Esophagus muscularis mucosa (tissue), 3 donors: ENCODE data around the gene ATP2B2.

ENCODE experiments used
- CTCF ChIP-seq, 3 experiments: fragments of 200-600 bp in 2 of 3; fragments of 450-650 bp in 1 of 3; sonication (generic) in 2 of 3; IDR thresholded peaks; one replicate each; pipeline ENCODE4 v1.5.1; 2017 to 2019; ENCODE audit warnings: antibody characterized with exemption in 3 of 3, mild to moderate bottlenecking in 2 of 3, moderate library complexity in 1 of 3
- POLR2A ChIP-seq: fragments of 450-650 bp; IDR thresholded peaks from one replicate; pipeline ENCODE4 v1.6.1; 2017; ENCODE audit warnings: antibody characterized with exemption, moderate library complexity, mild to moderate bottlenecking, low read depth
- POLR2AphosphoS5 ChIP-seq, 2 donors: sonication (generic); formaldehyde crosslinking; IDR thresholded peaks; one replicate each; pipeline ENCODE4 v1.6.1; 2017; ENCODE audit warnings: antibody characterized with exemption in 2 of 2

- TF ChIP-seq POLR2A (no peak), CTCF (IDR thresholded peaks at IDR 0.05) (no peak), POLR2AphosphoS5 (IDR thresholded peaks at IDR 0.05) (no peak)
Measured at GRCh38 chr3:10534066-10534465, 28.7 kb upstream of the ATP2B2 start.
